SU-DHL-6 (cell line): ENCODE results near the gene MYL12A.

Experiments used
- CTCF ChIP-seq: fragments of 200-600 bp; sonication (generic); IDR thresholded peaks from one replicate; pipeline ENCODE4 v1.5.1; 2017; ENCODE audit warnings: antibody characterized with exemption, mild to moderate bottlenecking, low read length, moderate library complexity; ENCODE audit not compliant: insufficient read depth, poor library complexity, severe bottlenecking
- EZH2phosphoT487 ChIP-seq: fragments of 200-600 bp; sonication (generic), shearing (Covaris generic); conservative IDR thresholded peaks from 2 replicates; pipeline ENCODE4 v1.6.1; 2018; ENCODE audit warnings: mild to moderate bottlenecking, antibody characterized with exemption, low read length, moderate library complexity, mixed read lengths

- TF ChIP-seq CTCF (no peak), EZH2phosphoT487 (no peak)
Measured at GRCh38 chr18:3216987-3217386, 30.6 kb upstream of the MYL12A start.
